BJ (cell line): ENCODE results near the gene DCAF6. TPM values are rescaled to one million over a fixed set of nuclear protein-coding genes. Genes with fewer than 3 reads are reported as not detected.

Experiments used
- CTCF ChIA-PET: fragments of 350-600 bp; formaldehyde crosslinking; extraction: SDS; loops from one replicate; lab custom pipeline; 2021; ENCODE audit warnings: antibody characterized with exemption, inconsistent platforms; lab: Yijun Ruan, JAX
- POLR2A ChIA-PET: fragments of 300-600 bp; sonication (Branson Sonifier 250); formaldehyde crosslinking; extraction: SDS; loops from one replicate; lab custom pipeline; 2021; ENCODE audit warnings: antibody characterized with exemption; lab: Charles Lee
- DNase-seq: peaks from one replicate; pipeline ENCODE4 v3.0.0-alpha.2; 2011; ENCODE audit warnings: low read depth
- H3K27me3 ChIP-seq: 2 replicates; pipeline ENCODE4 v1.6.0; 2011; ENCODE audit warnings: low read length; ENCODE audit not compliant: control insufficient read depth, insufficient read depth
- H3K36me3 ChIP-seq: 2 replicates; pipeline ENCODE4 v1.5.1; 2011; ENCODE audit warnings: low read length; ENCODE audit not compliant: control insufficient read depth, insufficient read depth
- H3K4me3 ChIP-seq: 2 replicates; pipeline ENCODE4 v1.5.1; 2011; ENCODE audit warnings: low read depth, mild to moderate bottlenecking, control low read depth, low read length
- polyA plus RNA-seq: library from polyadenylated mRNA; depleted of rRNA; stranded (reverse); fragments of >200 nt; gene quantifications from 2 replicates; pipeline ENCODE4 v1.2.3, GENCODE V29; 2011
- TF ChIP-seq, protein P1 (sequence below): IDR thresholded peaks from 2 replicates; pipeline ENCODE4 v1.5.1; 2011; ENCODE audit warnings: low read depth, mild to moderate bottlenecking, control low read depth, inconsistent platforms, low read length, moderate library complexity; ENCODE audit not compliant: insufficient read depth

Gene DCAF6
- polyA plus RNA-seq, 1 experiment, result 50.8 TPM

DNA sequence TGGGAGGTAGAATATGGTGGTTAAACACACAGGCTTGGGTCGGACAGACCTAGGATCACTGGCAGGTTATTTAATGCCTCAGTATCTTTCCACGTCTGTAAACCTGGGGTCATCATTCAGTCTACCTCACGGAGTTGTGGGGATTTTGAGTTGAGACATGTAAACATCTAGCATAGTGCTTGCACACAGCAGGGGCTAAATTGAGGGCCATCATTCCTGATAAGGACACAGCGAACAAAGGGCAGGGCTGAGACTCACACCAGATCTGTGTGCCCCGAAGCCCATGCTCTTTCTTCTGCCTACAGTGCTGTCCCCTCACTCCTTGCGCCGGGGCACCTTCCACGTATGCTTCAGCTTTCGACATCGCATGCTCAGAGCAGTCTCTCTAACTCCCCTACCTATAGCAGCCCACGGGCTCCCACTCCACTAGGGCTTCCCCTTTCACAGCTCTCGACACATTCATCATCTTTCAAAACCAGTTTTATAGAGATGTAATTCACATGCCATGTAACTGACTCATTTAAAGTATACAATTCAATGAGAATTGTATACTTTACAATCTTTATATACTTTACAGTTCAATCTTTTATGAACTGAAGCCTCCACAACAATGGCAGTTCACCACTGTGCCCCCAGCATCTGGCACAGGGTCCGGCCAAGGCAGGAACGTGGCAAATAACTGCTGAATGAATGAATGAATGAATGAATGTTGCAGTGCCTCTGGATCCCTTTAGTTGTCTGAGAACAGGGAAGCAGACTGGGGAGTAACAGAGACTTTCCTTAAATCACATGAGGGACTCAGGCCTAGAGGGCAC, 152.2 kb downstream of the DCAF6 start:
- Histone ChIP-seq H3K4me3 (no peak overlapping the region), H3K36me3 (peaks cover 5% of the 10 kb centered on the region), H3K27me3 (no peaks in the 10 kb centered on the region)
- no peak for DNase-seq
- CTCF ChIA-PET, result no interaction called here
- POLR2A ChIA-PET, result no interaction called here
- TF ChIP-seq, protein P1, sequence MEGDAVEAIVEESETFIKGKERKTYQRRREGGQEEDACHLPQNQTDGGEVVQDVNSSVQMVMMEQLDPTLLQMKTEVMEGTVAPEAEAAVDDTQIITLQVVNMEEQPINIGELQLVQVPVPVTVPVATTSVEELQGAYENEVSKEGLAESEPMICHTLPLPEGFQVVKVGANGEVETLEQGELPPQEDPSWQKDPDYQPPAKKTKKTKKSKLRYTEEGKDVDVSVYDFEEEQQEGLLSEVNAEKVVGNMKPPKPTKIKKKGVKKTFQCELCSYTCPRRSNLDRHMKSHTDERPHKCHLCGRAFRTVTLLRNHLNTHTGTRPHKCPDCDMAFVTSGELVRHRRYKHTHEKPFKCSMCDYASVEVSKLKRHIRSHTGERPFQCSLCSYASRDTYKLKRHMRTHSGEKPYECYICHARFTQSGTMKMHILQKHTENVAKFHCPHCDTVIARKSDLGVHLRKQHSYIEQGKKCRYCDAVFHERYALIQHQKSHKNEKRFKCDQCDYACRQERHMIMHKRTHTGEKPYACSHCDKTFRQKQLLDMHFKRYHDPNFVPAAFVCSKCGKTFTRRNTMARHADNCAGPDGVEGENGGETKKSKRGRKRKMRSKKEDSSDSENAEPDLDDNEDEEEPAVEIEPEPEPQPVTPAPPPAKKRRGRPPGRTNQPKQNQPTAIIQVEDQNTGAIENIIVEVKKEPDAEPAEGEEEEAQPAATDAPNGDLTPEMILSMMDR, result no peak

DNA sequence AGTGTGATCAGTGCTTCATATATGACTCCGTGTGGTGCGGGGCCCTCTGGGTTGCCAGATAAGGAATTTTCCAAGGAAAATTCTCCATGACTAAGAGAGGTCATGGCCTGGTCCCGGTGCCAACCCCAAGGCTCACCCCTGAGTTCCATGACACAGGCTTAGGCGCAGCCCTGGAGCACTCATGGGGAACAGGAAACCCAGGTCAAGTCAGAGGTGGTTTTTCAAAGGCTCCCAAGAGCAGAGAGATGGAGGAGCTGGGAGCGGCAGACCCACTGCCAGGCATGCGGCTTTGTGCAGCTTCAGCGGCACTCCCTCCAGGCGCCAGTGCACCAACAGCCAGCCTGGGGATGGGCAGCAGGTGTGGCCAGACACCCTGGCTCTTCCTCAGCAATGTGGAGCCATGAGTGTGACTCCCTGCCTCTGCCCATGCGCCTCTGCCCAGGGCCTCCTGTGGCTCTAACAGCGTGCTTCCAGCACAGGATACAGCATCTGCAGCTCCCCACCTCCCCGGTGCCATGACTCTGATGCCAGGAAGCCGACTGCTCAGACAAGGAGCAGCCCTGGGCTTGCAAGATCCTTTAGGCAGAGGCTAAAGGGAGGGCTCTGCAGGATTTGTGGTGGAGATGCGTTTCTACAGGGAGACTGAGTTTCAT, 153.0 kb downstream of the DCAF6 start:
- ChIA-PET POLR2A (no interaction called here), CTCF (interaction anchor here (0.6 kb wide), 1 partner anchor 244 kb away, joined by 3 read pairs; no protein-coding TSS in a partner anchor)
- TF ChIP-seq, protein P1, result no peak
- DNase-seq, result no peak
- peaks cover 5% of the 10 kb centered on the region for H3K36me3 ChIP-seq
- H3K4me3 ChIP-seq, result no peak overlapping the region
- H3K27me3 ChIP-seq, result no peaks in the 10 kb centered on the region

DNA sequence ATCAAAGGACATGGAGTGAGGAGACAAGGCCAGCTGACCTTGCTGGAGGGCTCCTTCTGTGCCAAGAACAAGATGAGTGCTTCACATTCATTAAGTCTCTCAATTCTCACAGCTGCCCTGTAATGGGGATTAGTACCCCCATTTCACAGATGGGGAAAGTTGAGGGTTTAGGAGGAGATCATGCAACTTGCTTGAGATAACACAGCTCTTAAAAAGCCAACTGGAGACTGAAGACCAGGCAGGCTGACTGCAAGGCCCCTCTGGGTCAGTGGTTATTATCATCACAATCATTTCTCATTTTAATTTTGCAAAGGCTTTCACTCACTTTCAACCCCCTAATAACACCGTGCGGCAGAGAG, 153.5 kb downstream of the DCAF6 start:
- POLR2A ChIA-PET, result no interaction called here

DNA sequence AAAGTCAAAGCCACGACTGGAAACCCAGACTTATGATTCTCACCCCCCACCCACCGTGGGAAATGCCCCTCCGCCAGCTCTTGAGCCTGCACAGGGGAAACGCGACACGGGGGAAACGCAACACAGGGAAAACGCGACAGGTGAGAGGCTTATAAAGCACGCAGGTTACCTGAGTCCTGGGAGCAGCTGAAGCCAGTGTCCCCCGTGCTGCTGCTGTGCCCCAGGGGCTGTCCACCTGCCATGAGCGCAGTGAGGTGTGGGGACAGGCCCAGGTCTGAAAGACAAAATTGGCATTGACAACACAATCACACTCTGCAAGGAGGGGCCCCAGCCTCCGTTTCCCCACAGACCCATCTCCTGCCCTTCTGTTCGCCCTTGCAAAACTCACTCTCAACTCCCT, 153.9 kb downstream of the DCAF6 start:
- Histone ChIP-seq H3K4me3 (no peak overlapping the region), H3K27me3 (no peaks in the 10 kb centered on the region), H3K36me3 (peaks cover 5% of the 10 kb centered on the region)
- POLR2A ChIA-PET, result no interaction called here
- TF ChIP-seq, protein P1, result no peak
- DNase-seq, result no peak
- CTCF ChIA-PET, result interaction anchor here (0.6 to 0.8 kb wide), 2 partner anchors 12 to 243 kb away, joined by 3 read pairs; no protein-coding TSS in a partner anchor

More for the DNA sequence above, 153.5 kb downstream of the DCAF6 start:
- CTCF ChIA-PET, result interaction anchor here (0.6 kb wide), 1 partner anchor 243 kb away, joined by 3 read pairs; no protein-coding TSS in a partner anchor
- Histone ChIP-seq H3K4me3 (no peak overlapping the region), H3K36me3 (peaks cover 5% of the 10 kb centered on the region), H3K27me3 (no peaks in the 10 kb centered on the region)
- TF ChIP-seq, protein P1, result no peak
- no peak for DNase-seq

DNA sequence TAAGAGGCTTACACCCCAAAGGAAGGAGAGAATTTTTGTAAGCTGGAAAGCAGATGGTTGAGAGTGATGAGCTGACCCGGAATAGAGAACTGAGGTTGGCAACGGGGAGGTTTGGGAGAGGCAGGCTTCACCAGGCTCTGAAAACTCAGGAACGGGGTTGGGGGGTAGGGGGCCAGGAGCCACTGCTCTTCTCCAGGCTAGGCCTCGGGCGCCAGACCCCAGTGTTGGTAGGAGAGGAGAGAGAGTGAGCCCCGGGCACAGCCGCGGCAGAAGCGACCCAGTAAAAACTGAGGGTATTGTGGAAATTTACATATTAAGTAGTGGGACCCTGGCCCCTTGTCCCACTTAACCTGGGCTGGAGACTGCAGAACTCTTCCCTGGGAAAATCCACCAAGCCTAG, 154.6 kb downstream of the DCAF6 start:
- Histone ChIP-seq H3K27me3 (no peaks in the 10 kb centered on the region), H3K36me3 (peaks cover 5% of the 10 kb centered on the region), H3K4me3 (no peak overlapping the region)
- DNase-seq, result no peak
- TF ChIP-seq, protein P1, result no peak
- POLR2A ChIA-PET, result no interaction called here
- CTCF ChIA-PET, result interaction anchor here (0.8 to 3.6 kb wide), 2 partner anchors 9 to 12 kb away, joined by 3 to 15 read pairs; no protein-coding TSS in a partner anchor
